Pancreas (tissue), 10 donors: ENCODE data around the gene FAM200B. TPM values are rescaled to one million over a fixed set of nuclear protein-coding genes. Genes with fewer than 3 reads are reported as not detected.

Experiments
- ATAC-seq, 4 donors: fragments of 200-7000 bp; cut with Tn5 transposase; one replicate each; pipeline versions ENCODE4 v1.8.0 to v1.9.1; 2020; ENCODE audit warnings: mild to moderate bottlenecking in 4 of 4, moderate library complexity in 4 of 4
- DNase-seq, 6 donors: peaks; one replicate each; pipeline ENCODE4 v3.0.0-alpha.2; 2020
- FAIRE-seq: peaks from 2 replicates; lab custom pipeline; 2012; peaks lifted over from hg19 to GRCh38; lab: Jason Lieb, UNC
- H3K27ac ChIP-seq, 4 donors: fragments of 200-600 bp; sonication (generic); 1 replicate in 3 of 4; 2 replicates in 1 of 4; pipeline versions ENCODE4 v1.5.0 to v1.8.0; 2020
- H3K27me3 ChIP-seq, 4 donors: fragments of 200-600 bp; one replicate each; pipeline ENCODE4 v1.8.0; 2021
- H3K36me3 ChIP-seq, 3 donors: fragments of 200-600 bp; sonication (generic) in 1 of 3; one replicate each; pipeline versions ENCODE4 v1.5.0 to v1.8.0; 2020 to 2021
- H3K4me1 ChIP-seq, 3 donors: fragments of 200-600 bp; one replicate each; pipeline ENCODE4 v1.8.0; 2021
- H3K4me3 ChIP-seq, 4 donors: fragments of 200-600 bp; sonication (generic) in 2 of 4; one replicate each; pipeline versions ENCODE4 v1.5.0 to v1.8.0; 2020 to 2021
- H3K9me3 ChIP-seq, 4 donors: fragments of 200-600 bp; one replicate each; pipeline ENCODE4 v1.8.0; 2021
- CTCF ChIP-seq, 4 donors: fragments of 200-600 bp; sonication (generic) in 3 of 4; IDR thresholded peaks; one replicate each; pipeline versions ENCODE4 v1.5.0 to v1.8.0; 2021; ENCODE audit warnings: antibody characterized with exemption in 4 of 4
- WGBS, 2 donors: extraction: QIAGEN DNeasy Blood & Tissue Kit; methylation state at CpG; one replicate each; pipeline ENCODE4 v1.1.7; 2013; 5-methylcytosine and 5-hydroxymethylcytosine counted together
- intact Hi-C, 3 donors: fragments of 100-400 bp; cut with DNase I; formaldehyde crosslinking; loops; one replicate each; pipeline versions ENCODE4 v1.11.1 to v1.14.2; 2022
- polyA plus RNA-seq, 2 donors: library from polyadenylated mRNA; stranded (reverse); fragments of 200-250 nt; gene quantifications; one replicate each; pipeline ENCODE4 v1.2.3, GENCODE V29; 2013
- total RNA-seq, 6 donors: library from RNA; stranded (reverse); fragmentation: NEBNext Ultra II Directional in 4 of 6; extraction: Animal tissue kit (Norgen Biotek cat#: 25700) in 4 of 6; gene quantifications; one replicate each; pipeline versions ENCODE4 v1.2.1 to v1.2.4, GENCODE V29; 2021 to 2023
- donor health status: healthy with polysubstance abuse.
- donor health status: DM: no; HTN: no; CAD: no; lungs with moderate emphysema.
- donor health status: DM: no; HTN: no; CAD: no.
- donor health status: control.
- donor health status: control.
- donor health status: Bipolar disorder and iron deficiency.
- donor health status: DM: yes; HTN: yes; CAD: no.
- donor health status: DM: no; HTN: no; CAD: no.
- donor health status: DM: no; HTN: no; CAD: no.
- donor health status: DM: yes; HTN: yes; CAD: no.

FAM200B gene
- total and polyA plus RNA-seq, 8 donors = 8.6 to 36.0 (median 14.5) TPM

GRCh38 chr4:15714141-15714540, 32.5 kb downstream of the FAM200B start:
- FAIRE-seq = no peak
- intact Hi-C loops = no loop called here
- H3K36me3 ChIP-seq = no peaks in the 10 kb centered on the region
- no peaks in the 10 kb centered on the region for H3K27me3 ChIP-seq
- H3K4me1 ChIP-seq = no peaks in the 10 kb centered on the region
- DNase-seq = no peak
- no peak overlapping the region for H3K27ac ChIP-seq
- no peak for TF ChIP-seq CTCF (IDR thresholded peaks at IDR 0.05)
- H3K4me3 ChIP-seq = no peak overlapping the region
- no peak for ATAC-seq
- H3K9me3 ChIP-seq = no peaks in the 10 kb centered on the region
- WGBS, 2 donors = 74 to 78% methylated on average over 1 of the region's 1 CpG

GRCh38 chr4:15714646-15715435, 33.2 kb downstream of the FAM200B start:
- WGBS, 2 donors = 64 to 67% methylated on average over 8 of the region's 8 CpGs
- FAIRE-seq (no peak), ATAC-seq (no peak), DNase-seq (no peak)
- H3K27me3 ChIP-seq = no peaks in the 10 kb centered on the region
- no peak overlapping the region for H3K4me3 ChIP-seq
- intact Hi-C loops = no loop called here
- H3K27ac ChIP-seq = no peak overlapping the region
- H3K4me1 ChIP-seq = no peaks in the 10 kb centered on the region
- no peaks in the 10 kb centered on the region for H3K36me3 ChIP-seq
- no peak for TF ChIP-seq CTCF (IDR thresholded peaks at IDR 0.05)
- no peaks in the 10 kb centered on the region for H3K9me3 ChIP-seq

GRCh38 chr4:15716115-15716514, 34.5 kb downstream of the FAM200B start:
- Histone ChIP-seq H3K27ac (no peak overlapping the region), H3K4me3 (no peak overlapping the region), H3K9me3 (no peaks in the 10 kb centered on the region), H3K27me3 (no peaks in the 10 kb centered on the region), H3K36me3 (no peaks in the 10 kb centered on the region), H3K4me1 (no peaks in the 10 kb centered on the region)
- no peak for TF ChIP-seq CTCF (IDR thresholded peaks at IDR 0.05)
- FAIRE-seq = no peak
- 72 to 75% methylated on average over 3 of the region's 3 CpGs for WGBS, 2 donors
- ATAC-seq = no peak
- intact Hi-C loops = no loop called here
- no peak for DNase-seq

- Histone ChIP-seq H3K27me3 (no peaks in the 10 kb centered on the region), H3K9me3 (no peaks in the 10 kb centered on the region), H3K36me3 (no peaks in the 10 kb centered on the region), H3K4me1 (no peaks in the 10 kb centered on the region), H3K4me3 (no peak overlapping the region), H3K27ac (no peak overlapping the region)
- DNase-seq (no peak), ATAC-seq (no peak), FAIRE-seq (no peak)
- no peak for TF ChIP-seq CTCF (IDR thresholded peaks at IDR 0.05)
- intact Hi-C loops = no loop called here
- WGBS, 2 donors = 48 to 50% methylated on average over 6 of the region's 6 CpGs
Measured at GRCh38 chr4:15717086-15717485, 35.5 kb downstream of the FAM200B start.
